Subcutaneous adipose tissue (tissue), 4 donors: ENCODE measurements around the gene BACE2. TPM values are rescaled to one million over a fixed set of nuclear protein-coding genes. Genes with fewer than 3 reads are reported as not detected.

Experiments
- CTCF ChIP-seq: fragments of 450-650 bp; IDR thresholded peaks from one replicate; pipeline ENCODE4 v1.5.1; 2016; ENCODE audit warnings: low read depth, mild to moderate bottlenecking, control low read depth, antibody characterized with exemption, moderate library complexity
- total RNA-seq, 4 donors: library from RNA; depleted of rRNA; stranded (reverse); fragments of >200 nt; gene quantifications; one replicate each; pipeline ENCODE4 v1.1.0, GENCODE V29; 2016

BACE2 gene
- total RNA-seq, 4 donors from 2014 or later = 31.1 to 37.7 (median 33.5) TPM

- TF ChIP-seq CTCF = no peak
Observed at GRCh38 chr21:41217671-41218385, 49.9 kb downstream of the BACE2 start.

GRCh38 chr21:41219498-41220207 is 51.7 kb downstream of the BACE2 start:
- TF ChIP-seq CTCF = no peak

GRCh38 chr21:41220208-41220733 is 52.3 kb downstream of the BACE2 start:
- no peak for TF ChIP-seq CTCF

GRCh38 chr21:41222247-41223068 is 54.5 kb downstream of the BACE2 start:
- TF ChIP-seq CTCF = no peak

- no peak for TF ChIP-seq CTCF
Observed at GRCh38 chr21:41226853-41227252, 58.9 kb downstream of the BACE2 start.

- TF ChIP-seq CTCF = no peak
Observed at GRCh38 chr21:41227357-41228005, 59.5 kb downstream of the BACE2 start.
